HepG2 (cell line): ENCODE results near the gene CPEB4. TPM values are rescaled to one million over a fixed set of nuclear protein-coding genes. Genes with fewer than 3 reads are reported as not detected.

Experiments used
- ELF3 ChIP-seq: IDR thresholded peaks from 2 replicates; pipeline ENCODE4 v1.6.1; 2016; ENCODE audit warnings: missing genetic modification reagents, missing compliant biosample characterization
- JUND ChIP-seq: sonication (generic); formaldehyde crosslinking; IDR thresholded peaks from 2 replicates; pipeline ENCODE4 v1.8.0; 2022; ENCODE audit warnings: mild to moderate bottlenecking, missing genetic modification reagents
- LBX2 ChIP-seq: sonication (generic); formaldehyde crosslinking; IDR thresholded peaks from 2 replicates; pipeline ENCODE4 v1.5.0; 2020; ENCODE audit warnings: missing genetic modification reagents, mild to moderate bottlenecking, borderline replicate concordance
- MBD4 ChIP-seq: IDR thresholded peaks from 2 replicates; pipeline ENCODE4 v1.6.1; 2012; ENCODE audit warnings: low read length, inconsistent platforms, borderline replicate concordance
- NFKB2 ChIP-seq: sonication (generic); formaldehyde crosslinking; IDR thresholded peaks from 2 replicates; pipeline ENCODE4 v1.4.0; 2020; ENCODE audit warnings: missing genetic modification reagents, borderline replicate concordance
- NR2F6 ChIP-seq, 2 experiments: IDR thresholded peaks; 2 replicates each; pipeline ENCODE4 v1.6.1; 2016; ENCODE audit warnings: antibody characterized with exemption in 1 of 2, mild to moderate bottlenecking in 1 of 2
- REXO4 ChIP-seq: sonication (generic); formaldehyde crosslinking; IDR thresholded peaks from 2 replicates; pipeline ENCODE4 v1.8.0; 2022; ENCODE audit warnings: missing genetic modification reagents, mild to moderate bottlenecking, borderline replicate concordance
- SKIL ChIP-seq: sonication (generic); formaldehyde crosslinking; IDR thresholded peaks from 2 replicates; pipeline ENCODE4 v1.8.0; 2022; ENCODE audit warnings: missing genetic modification reagents, mild to moderate bottlenecking, moderate library complexity, borderline replicate concordance
- TERF1 ChIP-seq: sonication (generic); formaldehyde crosslinking; IDR thresholded peaks from 2 replicates; pipeline ENCODE4 v1.8.0; 2022; ENCODE audit warnings: mild to moderate bottlenecking, missing genetic modification reagents, moderate library complexity
- ZC3H13 ChIP-seq: sonication (generic); formaldehyde crosslinking; IDR thresholded peaks from 2 replicates; pipeline ENCODE4 v1.8.1; 2023; ENCODE audit warnings: mild to moderate bottlenecking, missing genetic modification reagents, moderate library complexity
- ZFY ChIP-seq: sonication (generic); formaldehyde crosslinking; IDR thresholded peaks from 2 replicates; pipeline ENCODE4 v1.4.0; 2020; ENCODE audit warnings: missing genetic modification reagents
- ZMYM4 ChIP-seq: sonication (generic); formaldehyde crosslinking; IDR thresholded peaks from 2 replicates; pipeline ENCODE4 v1.8.1; 2023; ENCODE audit warnings: mild to moderate bottlenecking, missing genetic modification reagents
- ZNF101 ChIP-seq: sonication (generic); formaldehyde crosslinking; IDR thresholded peaks from 2 replicates; pipeline ENCODE4 v1.4.0; 2020; ENCODE audit warnings: mild to moderate bottlenecking, low read depth, missing genetic modification reagents, borderline replicate concordance
- ZNF33B ChIP-seq: sonication (generic); formaldehyde crosslinking; IDR thresholded peaks from 2 replicates; pipeline ENCODE4 v1.5.1; 2020; ENCODE audit warnings: mild to moderate bottlenecking, missing genetic modification reagents
- ZNF574 ChIP-seq: sonication (generic); formaldehyde crosslinking; IDR thresholded peaks from 2 replicates; pipeline ENCODE4 v1.4.0; 2020; ENCODE audit warnings: missing genetic modification reagents
- ZNF598 ChIP-seq: sonication (generic); formaldehyde crosslinking; IDR thresholded peaks from 2 replicates; pipeline ENCODE4 v1.5.1; 2020; ENCODE audit warnings: mild to moderate bottlenecking, missing genetic modification reagents, borderline replicate concordance
- ZNF782 ChIP-seq: sonication (generic); formaldehyde crosslinking; IDR thresholded peaks from 2 replicates; pipeline ENCODE4 v1.4.0; 2020; ENCODE audit warnings: missing genetic modification reagents, mild to moderate bottlenecking, borderline replicate concordance
- ZZZ3 ChIP-seq: sonication (generic); formaldehyde crosslinking; IDR thresholded peaks from 2 replicates; pipeline ENCODE4 v1.4.0; 2020; ENCODE audit warnings: missing genetic modification reagents, mild to moderate bottlenecking, borderline replicate concordance
- polyA plus RNA-seq, 8 experiments: library from polyadenylated mRNA; depleted of rRNA in 3 of 8; stranded (reverse) in 7 of 8; unstranded in 1 of 8; fragments of >200 nt; fragmentation: Illumina TruSeq in 4 of 8; extraction: Trizol in 4 of 8; gene quantifications; 2 replicates each; pipeline versions ENCODE4 v1.2.1 to v1.2.3, GENCODE V29; 2011 to 2016; ENCODE audit warnings: low read depth in 4 of 8, missing spikeins in 1 of 8, mixed read lengths in 1 of 8; ENCODE audit not compliant: insufficient read depth in 1 of 8
- total RNA-seq, 5 experiments: library from RNA; depleted of rRNA; stranded (reverse); fragments of >200 nt; fragmentation: Illumina TruSeq; extraction: Trizol; gene quantifications; 2 replicates each; pipeline ENCODE4 v1.2.3, GENCODE V29; 2016; ENCODE audit warnings: low read depth in 1 of 5
- TF ChIP-seq, protein P1 (sequence below): sonication (generic); formaldehyde crosslinking; IDR thresholded peaks from 2 replicates; pipeline ENCODE4 v1.4.0; 2020; ENCODE audit warnings: low read depth, missing genetic modification reagents

Gene CPEB4
- total and polyA plus RNA-seq, 2 of the 13 experiments (the other 11 are each of a cell fraction or from before 2014, with no cell fraction given): 7.7 to 26.7 TPM

- TF ChIP-seq ZFY (CRISPR knock-in tag): no peak
- no peak for TF ChIP-seq ELF3 (CRISPR knock-in tag)
- TF ChIP-seq ZZZ3 (CRISPR knock-in tag): no peak
- TF ChIP-seq JUND: no peak
- no peak for TF ChIP-seq LBX2 (CRISPR knock-in tag)
- TF ChIP-seq ZC3H13 (CRISPR knock-in tag): no peak
- TF ChIP-seq NFKB2: no peak
- no peak for TF ChIP-seq ZNF782 (CRISPR knock-in tag)
- TF ChIP-seq ZNF598 (CRISPR knock-in tag): no peak
- TF ChIP-seq REXO4 (CRISPR knock-in tag): no peak
- TF ChIP-seq, protein P1, sequence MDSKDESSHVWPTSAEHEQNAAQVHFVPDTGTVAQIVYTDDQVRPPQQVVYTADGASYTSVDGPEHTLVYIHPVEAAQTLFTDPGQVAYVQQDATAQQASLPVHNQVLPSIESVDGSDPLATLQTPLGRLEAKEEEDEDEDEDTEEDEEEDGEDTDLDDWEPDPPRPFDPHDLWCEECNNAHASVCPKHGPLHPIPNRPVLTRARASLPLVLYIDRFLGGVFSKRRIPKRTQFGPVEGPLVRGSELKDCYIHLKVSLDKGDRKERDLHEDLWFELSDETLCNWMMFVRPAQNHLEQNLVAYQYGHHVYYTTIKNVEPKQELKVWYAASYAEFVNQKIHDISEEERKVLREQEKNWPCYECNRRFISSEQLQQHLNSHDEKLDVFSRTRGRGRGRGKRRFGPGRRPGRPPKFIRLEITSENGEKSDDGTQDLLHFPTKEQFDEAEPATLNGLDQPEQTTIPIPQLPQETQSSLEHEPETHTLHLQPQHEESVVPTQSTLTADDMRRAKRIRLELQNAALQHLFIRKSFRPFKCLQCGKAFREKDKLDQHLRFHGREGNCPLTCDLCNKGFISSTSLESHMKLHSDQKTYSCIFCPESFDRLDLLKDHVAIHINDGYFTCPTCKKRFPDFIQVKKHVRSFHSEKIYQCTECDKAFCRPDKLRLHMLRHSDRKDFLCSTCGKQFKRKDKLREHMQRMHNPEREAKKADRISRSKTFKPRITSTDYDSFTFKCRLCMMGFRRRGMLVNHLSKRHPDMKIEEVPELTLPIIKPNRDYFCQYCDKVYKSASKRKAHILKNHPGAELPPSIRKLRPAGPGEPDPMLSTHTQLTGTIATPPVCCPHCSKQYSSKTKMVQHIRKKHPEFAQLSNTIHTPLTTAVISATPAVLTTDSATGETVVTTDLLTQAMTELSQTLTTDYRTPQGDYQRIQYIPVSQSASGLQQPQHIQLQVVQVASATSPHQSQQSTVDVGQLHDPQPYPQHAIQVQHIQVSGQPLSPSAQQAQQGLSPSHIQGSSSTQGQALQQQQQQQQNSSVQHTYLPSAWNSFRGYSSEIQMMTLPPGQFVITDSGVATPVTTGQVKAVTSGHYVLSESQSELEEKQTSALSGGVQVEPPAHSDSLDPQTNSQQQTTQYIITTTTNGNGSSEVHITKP: no peak
- no peak; the same call in 1 of the 2 replicates for TF ChIP-seq ZNF574 (CRISPR knock-in tag)
- TF ChIP-seq MBD4: no peak
- TF ChIP-seq ZMYM4 (CRISPR knock-in tag): peak; percentile 20; the same call in 1 of the 2 replicates
- no peak for TF ChIP-seq NR2F6 (IDR thresholded peaks at IDR 0.05)
- 0 out of 2 replicates have a peak, but pooled peaks have one; percentile 6 for TF ChIP-seq NR2F6 (CRISPR knock-in tag; IDR thresholded peaks at IDR 0.05)
- TF ChIP-seq TERF1 (CRISPR knock-in tag): no peak
- TF ChIP-seq ZNF101 (CRISPR knock-in tag): no peak
- no peak for TF ChIP-seq SKIL (CRISPR knock-in tag)
- no peak for TF ChIP-seq ZNF33B (CRISPR knock-in tag)
These were observed 84.9 kb downstream of the CPEB4 start (continued) for GRCh38 chr5:173972925-173973615.
